Fibroblast of lung (primary cell): Measurements from ENCODE around the gene HAAO. TPM values are rescaled to one million over a fixed set of nuclear protein-coding genes. Genes with fewer than 3 reads are reported as not detected.

ENCODE experiments used
- DNase-seq, 2 donors: peaks; one replicate each; pipeline versions ENCODE4 v3.0.0 to v3.0.0-alpha.2; 2010; ENCODE audit warnings: low read depth in 2 of 2
- H2AFZ ChIP-seq: 2 replicates; pipeline ENCODE4 v1.5.1; 2012; ENCODE audit warnings: low read length, control low read depth, inconsistent platforms
- H3K27ac ChIP-seq: 2 replicates; pipeline ENCODE4 v1.5.1; 2011; ENCODE audit warnings: low read length, control low read depth; ENCODE audit not compliant: insufficient read depth
- H3K27me3 ChIP-seq: 2 replicates; pipeline ENCODE4 v1.5.1; 2011; ENCODE audit warnings: mild to moderate bottlenecking, low read length; ENCODE audit not compliant: control insufficient read depth, insufficient read depth
- H3K36me3 ChIP-seq: 2 replicates; pipeline ENCODE4 v1.5.1; 2011; ENCODE audit warnings: low read length; ENCODE audit not compliant: control insufficient read depth, insufficient read depth
- H3K4me1 ChIP-seq: 2 replicates; pipeline ENCODE4 v1.5.1; 2011; ENCODE audit warnings: low read length; ENCODE audit not compliant: control insufficient read depth, insufficient read depth; ENCODE audit errors: extremely low read depth
- H3K4me2 ChIP-seq: 2 replicates; pipeline ENCODE4 v1.5.1; 2011; ENCODE audit warnings: low read length, control low read depth; ENCODE audit not compliant: insufficient read depth; ENCODE audit errors: extremely low read depth
- H3K4me3 ChIP-seq, 4 experiments: fragments of 200-600 bp in 1 of 4; sonication (generic) in 1 of 4; replicated peaks in 1 of 4; 2 replicates each; pipeline ENCODE4 v1.5.1; 2011 to 2016; ENCODE audit warnings: low read length in 4 of 4, low read depth in 3 of 4, mild to moderate bottlenecking in 3 of 4, control low read depth in 2 of 4, inconsistent platforms in 1 of 4, mixed read lengths in 1 of 4; ENCODE audit not compliant: insufficient read depth in 1 of 4; ENCODE audit errors: control extremely low read depth in 1 of 4
- H3K79me2 ChIP-seq: 2 replicates; pipeline ENCODE4 v1.5.1; 2012; ENCODE audit warnings: mild to moderate bottlenecking, low read length, inconsistent platforms; ENCODE audit not compliant: control insufficient read depth, insufficient read depth
- H3K9ac ChIP-seq: 2 replicates; pipeline ENCODE4 v1.5.1; 2011; ENCODE audit warnings: mild to moderate bottlenecking, low read length, control low read depth; ENCODE audit not compliant: insufficient read depth
- H3K9me3 ChIP-seq: 2 replicates; pipeline ENCODE4 v1.5.1; 2012; ENCODE audit warnings: low read depth, low read length; ENCODE audit not compliant: control insufficient read depth, insufficient read depth
- H4K20me1 ChIP-seq: 2 replicates; pipeline ENCODE4 v1.5.1; 2011; ENCODE audit warnings: low read length; ENCODE audit not compliant: control insufficient read depth, insufficient read depth; ENCODE audit errors: extremely low read depth
- CTCF ChIP-seq, 2 donors: IDR thresholded peaks in 1 of 2; conservative IDR thresholded peaks in 1 of 2; 1 replicate in 1 of 2; 2 replicates in 1 of 2; pipeline ENCODE4 v1.5.1; 2011 to 2012; ENCODE audit warnings: low read length in 2 of 2, control low read depth in 1 of 2, inconsistent platforms in 1 of 2, low read depth in 1 of 2, mild to moderate bottlenecking in 1 of 2
- EZH2 ChIP-seq: IDR thresholded peaks from 2 replicates; pipeline ENCODE4 v1.5.1; 2012; ENCODE audit warnings: low read length, control low read depth, mild to moderate bottlenecking; ENCODE audit errors: missing control alignments
- polyA plus RNA-seq, 2 donors: library from polyadenylated mRNA; depleted of rRNA in 1 of 2; stranded (reverse) in 1 of 2; unstranded in 1 of 2; fragments of >200 nt; gene quantifications; 2 replicates each; pipeline ENCODE4 v1.2.1, GENCODE V29; 2011 to 2012; ENCODE audit warnings: missing spikeins in 1 of 2
- total RNA-seq: library from RNA; depleted of rRNA; stranded (reverse); fragments of >200 nt; gene quantifications from 2 replicates; pipeline ENCODE4 v1.2.1, GENCODE V29; 2014

HAAO gene
- total and polyA plus RNA-seq, 2 donors (not counting 1 experiment from before 2014, with no cell fraction given): 0.58 to 4.1 TPM

- no peak for TF ChIP-seq EZH2
- TF ChIP-seq CTCF (conservative IDR thresholded peaks at IDR 0.05 in 1 of 2, IDR thresholded peaks at IDR 0.05 in 1 of 2; ENCODE audit: low read depth in 1 of 2, low read length in 2 of 2): no peak
- Histone ChIP-seq H3K36me3 (no peaks in the 10 kb centered on the region), H3K9me3 (no peaks in the 10 kb centered on the region), H3K27me3 (peaks cover 13% of the 10 kb centered on the region), H2AFZ (no peak overlapping the region), H3K4me1 (no peaks in the 10 kb centered on the region), H4K20me1 (no peaks in the 10 kb centered on the region), H3K9ac (no peak overlapping the region), H3K27ac (no peak overlapping the region), H3K79me2 (no peaks in the 10 kb centered on the region), H3K4me2 (no peak overlapping the region), H3K4me3 (no peak overlapping the region)
- no peak for DNase-seq
These were observed 3.5 kb downstream of the HAAO start for GRCh38 chr2:42788882-42789281.

- DNase-seq: no peak
- Histone ChIP-seq H3K9ac (no peak overlapping the region), H3K27ac (no peak overlapping the region), H3K4me3 (no peak overlapping the region), H3K9me3 (no peaks in the 10 kb centered on the region), H3K4me2 (no peak overlapping the region), H2AFZ (no peak overlapping the region), H3K27me3 (peaks cover 13% of the 10 kb centered on the region), H3K36me3 (no peaks in the 10 kb centered on the region), H4K20me1 (no peaks in the 10 kb centered on the region), H3K79me2 (no peaks in the 10 kb centered on the region), H3K4me1 (no peaks in the 10 kb centered on the region)
- TF ChIP-seq CTCF (conservative IDR thresholded peaks at IDR 0.05 in 1 of 2, IDR thresholded peaks at IDR 0.05 in 1 of 2; ENCODE audit: low read depth in 1 of 2, low read length in 2 of 2): no peak
- TF ChIP-seq EZH2: no peak
These were observed 3.9 kb downstream of the HAAO start for GRCh38 chr2:42788478-42788793.

GRCh38 chr2:42787788-42788477 is 4.5 kb downstream of the HAAO start:
- Histone ChIP-seq H3K4me2 (no peak overlapping the region), H3K27ac (no peak overlapping the region), H3K4me1 (no peaks in the 10 kb centered on the region), H4K20me1 (no peaks in the 10 kb centered on the region), H3K79me2 (no peaks in the 10 kb centered on the region), H3K4me3 (no peak overlapping the region), H3K27me3 (peaks cover 12% of the 10 kb centered on the region), H2AFZ (no peak overlapping the region), H3K9me3 (no peaks in the 10 kb centered on the region), H3K9ac (no peak overlapping the region), H3K36me3 (no peaks in the 10 kb centered on the region)
- no peak for DNase-seq
- no peak for TF ChIP-seq EZH2
